ENCODE results near the gene TEX101. TPM values are rescaled to one million over a fixed set of nuclear protein-coding genes. Genes with fewer than 3 reads are reported as not detected.

The TEX101 gene
- total RNA-seq, 2 experiments from 2014 or later, result not detected

GRCh38 chr19:43444531-43445287, 30.0 kb downstream of the TEX101 start:
- H3K9me3 Mint-ChIP-seq (ENCODE audit: low read depth), result no peaks in the 10 kb centered on the region
- CTCF ChIA-PET, result interaction anchor here (1.3 to 8.6 kb wide), 6 partner anchors 13 to 150 kb away, joined by 4 to 274 read pairs (median 4); partner anchors contain the start of gene ETHE1
- DNase-seq (no peak), ATAC-seq (no peak)
- no peak overlapping the region for H3K4me3 Mint-ChIP-seq
- no peak overlapping the region for H3K27ac Mint-ChIP-seq
- H3K27me3 Mint-ChIP-seq, result no peaks in the 10 kb centered on the region
- peaks cover 11% of the 10 kb centered on the region for H3K4me1 Mint-ChIP-seq
- H3K36me3 Mint-ChIP-seq, result peaks cover 1% of the 10 kb centered on the region

- Mint-ChIP-seq H3K4me3 (no peak overlapping the region), H3K27ac (no peak overlapping the region)
- CTCF ChIA-PET, result interaction anchor here (1.3 to 8.6 kb wide), 7 partner anchors 10 to 149 kb away, joined by 4 to 274 read pairs (median 27); partner anchors contain the start of genes ETHE1 and LYPD3
Measured at GRCh38 chr19:43445426-43445825, 30.7 kb downstream of the TEX101 start.

GRCh38 chr19:43446746-43447489, 32.2 kb downstream of the TEX101 start:
- no peaks in the 10 kb centered on the region for H3K36me3 Mint-ChIP-seq
- ATAC-seq, result peak; percentile 76
- no peak overlapping the region for H3K4me3 Mint-ChIP-seq
- CTCF ChIA-PET, result interaction anchor here (0.6 to 8.6 kb wide), 45 partner anchors 8 to 338 kb away, joined by 3 to 274 read pairs (median 5); partner anchors contain the start of genes ETHE1, IRGQ, LYPD3 and PHLDB3
- no peaks in the 10 kb centered on the region for H3K9me3 Mint-ChIP-seq (ENCODE audit: low read depth)
- no peak overlapping the region for H3K27ac Mint-ChIP-seq
- peaks cover 16% of the 10 kb centered on the region for H3K4me1 Mint-ChIP-seq
- H3K27me3 Mint-ChIP-seq, result no peaks in the 10 kb centered on the region
- DNase-seq, result peak; percentile 82

More at GRCh38 chr19:43445426-43445825, 30.7 kb downstream of the TEX101 start:
- no peaks in the 10 kb centered on the region for H3K27me3 Mint-ChIP-seq
- no peak for DNase-seq
- H3K4me1 Mint-ChIP-seq, result peaks cover 9% of the 10 kb centered on the region
- no peak for ATAC-seq
- H3K9me3 Mint-ChIP-seq (ENCODE audit: low read depth), result no peaks in the 10 kb centered on the region
- no peaks in the 10 kb centered on the region for H3K36me3 Mint-ChIP-seq

- no peak overlapping the region for H3K27ac Mint-ChIP-seq
- H3K9me3 Mint-ChIP-seq (ENCODE audit: low read depth), result no peaks in the 10 kb centered on the region
- no peak for DNase-seq
- no peaks in the 10 kb centered on the region for H3K27me3 Mint-ChIP-seq
- ATAC-seq, result no peak
- no peak overlapping the region for H3K4me3 Mint-ChIP-seq
- peaks cover 16% of the 10 kb centered on the region for H3K4me1 Mint-ChIP-seq
- CTCF ChIA-PET, result interaction anchor here (0.6 to 8.6 kb wide), 40 partner anchors 9 to 338 kb away, joined by 3 to 274 read pairs (median 5); partner anchors contain the start of genes ETHE1, IRGQ, LYPD3 and PHLDB3
- H3K36me3 Mint-ChIP-seq, result no peaks in the 10 kb centered on the region
Measured at GRCh38 chr19:43447655-43448054, 33.0 kb downstream of the TEX101 start.

GRCh38 chr19:43450545-43450997, 35.9 kb downstream of the TEX101 start:
- no peaks in the 10 kb centered on the region for H3K36me3 Mint-ChIP-seq
- H3K9me3 Mint-ChIP-seq (ENCODE audit: low read depth), result no peaks in the 10 kb centered on the region
- peaks cover 3% of the 10 kb centered on the region for H3K27me3 Mint-ChIP-seq
- H3K4me3 Mint-ChIP-seq, result no peak overlapping the region
- no peak overlapping the region for H3K27ac Mint-ChIP-seq
- CTCF ChIA-PET, result interaction anchor here (1.1 kb wide), 1 partner anchor 69 kb away, joined by 4 read pairs; no protein-coding TSS in a partner anchor
- peaks cover 13% of the 10 kb centered on the region for H3K4me1 Mint-ChIP-seq
- ATAC-seq (no peak), DNase-seq (no peak)

GRCh38 chr19:43452582-43452981, 37.9 kb downstream of the TEX101 start:
- no peak for ATAC-seq
- DNase-seq, result no peak
- Mint-ChIP-seq H3K36me3 (no peaks in the 10 kb centered on the region), H3K9me3 (ENCODE audit: low read depth) (no peaks in the 10 kb centered on the region), H3K27ac (no peak overlapping the region), H3K27me3 (peaks cover 4% of the 10 kb centered on the region), H3K4me3 (no peak overlapping the region), H3K4me1 (peaks cover 8% of the 10 kb centered on the region)
- CTCF ChIA-PET, result no interaction called here

- CTCF ChIA-PET, result interaction anchor here (1.3 kb wide), 1 partner anchor 65 kb away, joined by 3 read pairs; no protein-coding TSS in a partner anchor
- Mint-ChIP-seq H3K4me1 (peaks cover 8% of the 10 kb centered on the region), H3K4me3 (no peak overlapping the region), H3K36me3 (no peaks in the 10 kb centered on the region), H3K9me3 (ENCODE audit: low read depth) (no peaks in the 10 kb centered on the region), H3K27me3 (peaks cover 4% of the 10 kb centered on the region), H3K27ac (no peak overlapping the region)
- ATAC-seq (no peak), DNase-seq (no peak)
Measured at GRCh38 chr19:43454031-43454430, 39.3 kb downstream of the TEX101 start.

- no peak overlapping the region for H3K27ac Mint-ChIP-seq
- CTCF ChIA-PET, result interaction anchor here (1.7 to 3.5 kb wide), 2 partner anchors 8 to 64 kb away, joined by 12 to 21 read pairs; no protein-coding TSS in a partner anchor
- H3K9me3 Mint-ChIP-seq (ENCODE audit: low read depth), result no peaks in the 10 kb centered on the region
- H3K4me3 Mint-ChIP-seq, result no peak overlapping the region
- H3K4me1 Mint-ChIP-seq, result peaks cover 6% of the 10 kb centered on the region
- H3K36me3 Mint-ChIP-seq, result no peaks in the 10 kb centered on the region
- ATAC-seq (no peak), DNase-seq (no peak)
- H3K27me3 Mint-ChIP-seq, result peaks cover 4% of the 10 kb centered on the region
Measured at GRCh38 chr19:43455321-43456113, 40.8 kb downstream of the TEX101 start.

- Mint-ChIP-seq H3K4me1 (peaks cover 4% of the 10 kb centered on the region), H3K27ac (no peak overlapping the region), H3K36me3 (no peaks in the 10 kb centered on the region), H3K27me3 (peaks cover 8% of the 10 kb centered on the region), H3K4me3 (no peak overlapping the region), H3K9me3 (ENCODE audit: low read depth) (no peaks in the 10 kb centered on the region)
- ATAC-seq (no peak), DNase-seq (no peak)
- CTCF ChIA-PET, result interaction anchor here (1.6 to 3.5 kb wide), 3 partner anchors 10 to 137 kb away, joined by 3 to 21 read pairs (median 9); no protein-coding TSS in a partner anchor
Measured at GRCh38 chr19:43457809-43458208, 43.1 kb downstream of the TEX101 start.

- H3K27ac Mint-ChIP-seq, result no peak overlapping the region
Measured at GRCh38 chr19:43460362-43461016, 45.8 kb downstream of the TEX101 start.

GRCh38 chr19:43461303-43461702, 46.6 kb downstream of the TEX101 start:
- ATAC-seq (no peak), DNase-seq (no peak)
- CTCF ChIA-PET, result interaction anchor here (1.7 to 1.9 kb wide), 2 partner anchors 15 to 59 kb away, joined by 6 to 14 read pairs; no protein-coding TSS in a partner anchor
- H3K27me3 Mint-ChIP-seq, result peaks cover 4% of the 10 kb centered on the region
- no peaks in the 10 kb centered on the region for H3K36me3 Mint-ChIP-seq
- peaks cover 15% of the 10 kb centered on the region for H3K4me1 Mint-ChIP-seq
- H3K27ac Mint-ChIP-seq, result no peak overlapping the region
- no peaks in the 10 kb centered on the region for H3K9me3 Mint-ChIP-seq (ENCODE audit: low read depth)
- no peak overlapping the region for H3K4me3 Mint-ChIP-seq

More at GRCh38 chr19:43460362-43461016, 45.8 kb downstream of the TEX101 start:
- ATAC-seq, result no peak
- CTCF ChIA-PET, result interaction anchor here (0.5 to 1.9 kb wide), 4 partner anchors 14 to 60 kb away, joined by 3 to 14 read pairs (median 6); no protein-coding TSS in a partner anchor
- Mint-ChIP-seq H3K4me1 (peaks cover 15% of the 10 kb centered on the region), H3K36me3 (no peaks in the 10 kb centered on the region), H3K27me3 (peaks cover 6% of the 10 kb centered on the region), H3K4me3 (no peak overlapping the region), H3K9me3 (ENCODE audit: low read depth) (no peaks in the 10 kb centered on the region)
- DNase-seq, result no peak

- CTCF ChIA-PET, result interaction anchor here (0.6 to 5.2 kb wide), 6 partner anchors 12 to 74 kb away, joined by 3 to 54 read pairs (median 4); no protein-coding TSS in a partner anchor
- DNase-seq, result no peak
- H3K36me3 Mint-ChIP-seq, result no peaks in the 10 kb centered on the region
- ATAC-seq, result no peak
- peaks cover 4% of the 10 kb centered on the region for H3K27me3 Mint-ChIP-seq
- no peaks in the 10 kb centered on the region for H3K9me3 Mint-ChIP-seq (ENCODE audit: low read depth)
- H3K27ac Mint-ChIP-seq, result no peak overlapping the region
- H3K4me3 Mint-ChIP-seq, result no peak overlapping the region
- peaks cover 18% of the 10 kb centered on the region for H3K4me1 Mint-ChIP-seq
Measured at GRCh38 chr19:43462383-43462782, 47.7 kb downstream of the TEX101 start.

Measured in activated CD8-positive, alpha-beta memory T cell treated with anti-CD3 and anti-CD28 coated beads, Interleukin-2, amount 10 ng/mL, durations not matched to agents 7 days and 5 days (primary cell).